GM21737 (cell line): Measurements from ENCODE around the gene ZNF302.

Source experiments
- ATAC-seq: cut with Tn5 transposase; IDR thresholded peaks from one replicate; pipeline ENCODE4 v1.9.1; 2021; ENCODE audit warnings: mild to moderate bottlenecking, moderate library complexity; ENCODE audit not compliant: unreplicated experiment

The ZNF302 gene

GRCh38 chr19:34731019-34731829 lies 53.7 kb downstream of the ZNF302 start:
- no peak for ATAC-seq

- no peak for ATAC-seq
Observed at GRCh38 chr19:34731964-34732363, 54.5 kb downstream of the ZNF302 start.

- ATAC-seq = no peak
Observed at GRCh38 chr19:34732612-34733211, 55.2 kb downstream of the ZNF302 start.

GRCh38 chr19:34733266-34733745 lies 55.8 kb downstream of the ZNF302 start:
- ATAC-seq = peak; percentile 24

- peak; percentile 71 for ATAC-seq
Observed at GRCh38 chr19:34733746-34734536, 56.5 kb downstream of the ZNF302 start, which contains the start of gene ZNF181. Gene ZNF181, plus strand, starts transcription at chr19:34734243. Its CDS starts 795 bp downstream, at chr19:34735038.

- no peak for ATAC-seq
Observed at GRCh38 chr19:34734537-34735103, 57.1 kb downstream of the ZNF302 start.
